ENCODE data around the gene TNFSF11.
"Not testable (repeated sequence)": the region's sequence is repeated elsewhere in the genome, so short reads cannot be mapped to it uniquely, and the experiment has no call there.

The TNFSF11 gene, protein sequence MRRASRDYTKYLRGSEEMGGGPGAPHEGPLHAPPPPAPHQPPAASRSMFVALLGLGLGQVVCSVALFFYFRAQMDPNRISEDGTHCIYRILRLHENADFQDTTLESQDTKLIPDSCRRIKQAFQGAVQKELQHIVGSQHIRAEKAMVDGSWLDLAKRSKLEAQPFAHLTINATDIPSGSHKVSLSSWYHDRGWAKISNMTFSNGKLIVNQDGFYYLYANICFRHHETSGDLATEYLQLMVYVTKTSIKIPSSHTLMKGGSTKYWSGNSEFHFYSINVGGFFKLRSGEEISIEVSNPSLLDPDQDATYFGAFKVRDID

GRCh38 chr13:42574011-42574410, at the start of gene TNFSF11:
TNFSF11 (plus strand) TSS chr13:42574152; CDS start chr13:42574304, 152 bp downstream.
- DNase-seq (ENCODE audit: low read depth in 3 of 3): peak in 2 of 3 experiments; percentile 3 to 19

DNA sequence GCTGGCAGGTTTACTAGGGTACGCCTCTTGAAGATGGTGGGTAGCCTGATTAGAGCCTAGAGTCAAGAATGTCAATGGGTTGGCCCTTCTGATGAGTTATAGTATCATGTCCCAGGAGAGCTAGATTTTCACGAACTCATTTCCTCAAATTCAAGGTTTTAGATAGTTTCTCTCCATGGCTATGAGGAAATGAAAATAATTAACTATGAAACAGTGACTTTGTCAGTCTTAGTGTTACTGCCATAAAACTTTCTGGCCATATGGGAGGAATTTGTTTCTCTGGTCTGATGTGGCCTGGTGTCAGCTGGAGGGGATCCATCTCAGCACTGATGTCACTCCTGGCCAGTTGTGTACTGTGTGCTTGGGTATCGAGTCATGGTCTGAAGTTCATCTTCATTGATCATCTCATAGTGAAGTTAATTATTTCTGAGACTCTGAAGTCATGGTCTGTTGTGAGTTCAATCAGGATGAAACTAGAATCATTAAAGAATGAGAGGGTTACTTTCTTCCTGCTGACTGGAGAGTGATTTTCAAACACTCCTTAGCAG, 49.4 kb upstream of the TNFSF11 start:
- DNase-seq (ENCODE audit: low read depth in 3 of 3): no peak

DNA sequence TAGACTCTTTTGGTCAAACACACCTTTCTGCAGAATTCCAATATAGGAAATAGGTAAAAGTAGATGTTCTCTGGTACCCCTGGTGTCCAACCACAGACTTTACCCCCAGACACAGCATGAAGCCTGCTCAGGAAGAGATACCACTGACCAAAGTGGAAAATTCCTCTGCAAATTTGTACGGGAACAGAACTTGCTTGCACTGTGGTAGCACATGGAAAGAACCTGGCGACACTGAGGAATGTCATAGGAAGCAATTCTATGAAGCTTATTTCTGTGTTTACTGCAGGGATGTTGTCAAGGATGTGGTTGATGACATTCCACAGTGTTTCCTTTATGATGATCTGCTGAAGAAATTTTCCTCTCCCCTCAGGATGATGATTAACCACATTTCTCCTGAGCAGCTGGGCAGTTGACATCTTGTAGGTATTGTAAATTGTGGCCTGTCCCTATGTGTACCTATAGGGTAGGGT, 48.9 kb upstream of the TNFSF11 start:
- no peak for DNase-seq (ENCODE audit: low read depth in 3 of 3)

GRCh38 chr13:42526276-42526675, 47.7 kb upstream of the TNFSF11 start:
- DNase-seq (ENCODE audit: low read depth in 3 of 3): no peak

DNA sequence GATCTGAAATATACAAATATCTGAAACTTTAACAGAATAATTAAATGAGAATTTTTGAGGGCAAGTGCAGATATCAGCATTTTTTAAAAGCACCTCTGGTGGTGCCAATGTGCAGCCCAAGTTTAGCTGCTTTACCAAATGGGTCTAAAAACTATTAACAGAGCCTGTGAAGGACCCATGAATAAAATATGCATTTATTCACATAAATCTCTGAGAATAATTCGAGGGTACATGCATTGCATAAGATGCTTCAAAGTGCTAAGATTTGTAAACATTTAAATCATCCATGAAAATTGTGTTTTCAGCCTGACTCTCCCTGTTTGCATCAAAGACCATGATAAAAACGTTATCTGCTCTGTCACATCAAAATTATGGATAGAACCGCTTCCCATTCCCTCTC, 47.1 kb upstream of the TNFSF11 start:
- DNase-seq (ENCODE audit: low read depth in 3 of 3): no peak

DNA sequence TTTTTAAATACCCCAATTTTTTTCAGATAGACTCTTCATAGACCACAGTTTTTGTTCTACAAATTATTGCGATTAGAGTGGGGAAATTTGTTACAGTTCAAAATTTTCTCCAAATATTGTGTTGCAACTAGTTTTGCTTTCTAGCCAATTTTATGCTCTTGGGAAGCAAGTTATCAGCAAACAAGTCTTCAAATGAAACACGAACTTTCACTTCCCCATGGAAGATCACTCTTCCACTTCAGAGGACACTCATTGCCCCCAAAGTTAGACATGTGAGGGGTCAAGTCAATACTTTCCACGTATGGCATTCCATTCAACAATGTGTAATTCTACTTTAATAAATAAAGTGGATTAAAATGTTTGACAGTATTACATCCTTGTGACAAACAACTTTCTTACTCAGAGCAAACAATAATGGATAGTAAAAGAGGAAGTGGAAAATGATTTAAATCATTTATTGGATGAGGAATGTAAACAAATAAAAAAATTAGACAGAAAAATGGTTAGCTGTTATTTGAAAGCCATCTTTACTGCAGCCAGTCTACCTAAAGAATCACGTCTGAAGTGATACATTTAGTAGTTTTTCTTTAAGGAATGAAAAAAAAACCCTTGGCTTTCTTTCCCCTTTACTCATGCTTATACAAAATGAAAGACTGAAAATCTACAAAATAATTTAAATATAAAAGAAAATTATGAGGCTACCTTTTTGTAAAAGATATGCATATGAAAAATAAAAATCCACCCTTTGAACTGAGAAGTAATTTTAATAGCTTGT, 41.2 kb upstream of the TNFSF11 start:
- DNase-seq (ENCODE audit: low read depth in 3 of 3): no peak

GRCh38 chr13:42533336-42533591, 40.7 kb upstream of the TNFSF11 start:
- no peak for DNase-seq (ENCODE audit: low read depth in 3 of 3)

GRCh38 chr13:42534785-42535184, 39.2 kb upstream of the TNFSF11 start:
- DNase-seq (ENCODE audit: low read depth in 3 of 3): no peak

DNA sequence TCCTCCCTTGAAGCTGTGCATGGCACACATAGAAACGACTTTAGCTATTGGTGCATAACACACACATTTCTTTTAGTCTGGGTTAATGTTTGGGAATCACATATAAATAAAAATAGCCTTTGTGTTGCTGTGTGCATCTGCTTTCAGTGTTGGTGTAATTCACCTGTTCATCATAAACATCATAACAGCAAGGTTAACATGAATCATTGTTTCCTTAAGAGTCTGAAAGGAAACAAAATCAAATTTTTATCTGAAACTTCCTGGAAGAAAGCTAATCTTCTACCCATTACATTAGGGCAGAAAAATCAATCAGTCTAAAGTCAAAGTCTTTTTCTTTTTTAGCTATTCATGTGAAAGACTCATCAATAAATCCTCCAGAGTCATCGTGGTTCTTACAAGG, 35.0 kb upstream of the TNFSF11 start:
- DNase-seq (ENCODE audit: low read depth in 3 of 3): no peak

DNA sequence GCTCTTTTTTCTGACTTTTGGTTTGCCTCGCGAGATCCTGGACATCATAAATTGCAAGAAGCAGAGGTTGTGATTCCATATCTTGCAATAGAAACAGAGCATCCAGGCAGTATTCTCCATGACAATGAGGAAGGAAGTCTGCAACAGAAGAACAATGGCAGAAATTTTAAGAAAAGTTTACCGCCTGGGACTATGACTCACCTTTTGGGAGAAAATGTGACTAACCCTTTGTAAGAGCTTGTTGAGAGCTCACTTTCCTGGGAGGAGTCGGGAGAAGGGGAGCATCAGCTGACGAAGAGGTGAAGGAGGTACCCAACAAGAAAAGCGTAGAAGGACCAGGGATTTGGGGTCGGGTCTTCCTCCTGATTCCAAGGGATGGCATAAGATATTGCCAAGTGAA, 34.3 kb upstream of the TNFSF11 start:
- no peak for DNase-seq (ENCODE audit: low read depth in 3 of 3)

DNA sequence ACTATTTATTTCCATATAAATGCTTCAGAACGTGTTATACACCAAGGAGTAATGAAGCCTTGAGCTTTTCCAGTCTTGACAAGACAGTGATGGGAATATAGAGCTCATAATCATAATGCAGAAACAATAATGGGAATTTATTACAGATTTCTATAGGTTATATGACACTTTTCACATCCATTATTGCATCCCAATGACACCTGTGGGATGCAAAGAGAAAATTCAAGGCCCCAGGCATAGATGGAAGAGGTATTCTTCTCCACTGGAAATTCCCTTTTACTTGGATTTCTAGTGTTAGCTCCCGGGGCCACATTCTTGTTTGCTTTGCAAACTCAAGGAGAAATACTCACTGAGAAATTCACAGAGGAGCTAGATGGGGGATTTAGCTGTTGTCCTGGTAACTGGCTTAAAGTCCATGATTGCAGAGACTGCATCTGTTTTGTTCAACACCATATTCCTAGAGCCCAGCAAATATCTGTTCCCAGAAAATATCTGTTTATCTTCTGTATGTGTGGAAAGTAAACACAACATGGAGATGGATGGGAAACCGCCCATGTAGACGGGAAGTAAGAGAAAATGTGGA, 30.6 kb upstream of the TNFSF11 start:
- DNase-seq (ENCODE audit: low read depth in 3 of 3): no peak

- DNase-seq (ENCODE audit: low read depth in 3 of 3): no peak
Observed at GRCh38 chr13:42544246-42544926, 29.6 kb upstream of the TNFSF11 start.

DNA sequence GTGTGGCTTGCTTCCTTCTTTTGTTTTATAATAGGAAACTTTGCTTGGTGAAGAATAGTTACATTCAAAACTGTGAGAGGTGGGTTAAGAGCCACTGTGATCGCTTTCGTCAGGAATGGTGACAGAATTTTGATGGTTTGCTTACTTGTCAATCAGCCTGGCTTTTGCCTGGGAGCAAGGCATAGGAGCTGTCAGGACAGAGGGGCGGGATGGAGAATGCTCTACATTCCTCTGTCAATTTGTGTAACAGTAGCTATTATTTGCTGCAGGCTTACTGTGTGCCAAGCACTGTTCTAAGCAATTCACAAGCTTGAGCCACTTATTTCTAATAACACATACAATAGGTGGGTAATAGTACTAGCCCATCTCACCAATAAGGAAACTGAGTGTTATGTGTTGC, 28.1 kb upstream of the TNFSF11 start:
- no peak for DNase-seq (ENCODE audit: low read depth in 3 of 3)

DNA sequence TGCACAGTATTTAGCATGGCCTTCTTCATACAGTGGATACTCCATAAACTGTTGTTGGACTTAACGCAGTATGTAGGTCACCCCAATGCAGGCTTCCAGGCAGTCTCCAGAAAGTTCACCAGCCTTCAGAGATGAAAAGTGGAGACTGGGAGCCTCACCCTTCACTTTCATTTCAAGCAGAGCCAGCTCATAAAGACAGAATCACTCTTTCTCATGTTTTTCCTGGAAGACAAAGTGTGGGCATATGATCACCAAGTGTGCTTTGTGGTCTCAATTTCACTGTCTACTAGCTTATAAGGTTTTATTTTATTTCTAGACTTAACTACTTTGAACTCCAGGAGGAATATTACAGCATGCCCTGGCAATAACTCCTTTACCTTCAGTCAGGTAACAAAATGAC, 26.3 kb upstream of the TNFSF11 start:
- no peak for DNase-seq (ENCODE audit: low read depth in 3 of 3)

GRCh38 chr13:42548731-42549551, 25.0 kb upstream of the TNFSF11 start:
- DNase-seq (ENCODE audit: low read depth in 3 of 3): no peak

DNA sequence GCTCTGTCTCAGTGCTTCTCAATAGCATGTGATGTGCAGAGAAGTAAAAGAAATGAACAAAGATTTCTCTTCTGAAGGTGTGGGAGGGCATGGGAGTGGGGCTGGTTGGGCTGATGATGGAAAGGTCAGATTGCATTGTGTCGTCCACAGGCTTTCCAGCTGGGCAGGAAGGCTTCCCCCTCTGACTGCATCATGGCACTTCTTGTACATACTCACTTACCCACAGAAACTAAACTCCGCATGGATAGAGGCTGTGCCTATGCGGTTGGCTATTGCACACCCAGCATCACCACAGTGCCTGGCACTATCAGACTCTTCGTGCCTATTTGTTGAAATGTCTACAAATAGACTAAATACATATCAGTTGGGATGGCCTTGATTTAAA, 24.4 kb upstream of the TNFSF11 start:
- DNase-seq (ENCODE audit: low read depth in 3 of 3): no peak

GRCh38 chr13:42551611-42552010, 22.3 kb upstream of the TNFSF11 start:
- DNase-seq (ENCODE audit: low read depth in 3 of 3): no peak

- no peak for DNase-seq (ENCODE audit: low read depth in 3 of 3)
Observed at GRCh38 chr13:42553098-42554046, 20.6 kb upstream of the TNFSF11 start.

- no peak for DNase-seq (ENCODE audit: low read depth in 3 of 3)
Observed at GRCh38 chr13:42559057-42559456, 14.9 kb upstream of the TNFSF11 start.

DNA sequence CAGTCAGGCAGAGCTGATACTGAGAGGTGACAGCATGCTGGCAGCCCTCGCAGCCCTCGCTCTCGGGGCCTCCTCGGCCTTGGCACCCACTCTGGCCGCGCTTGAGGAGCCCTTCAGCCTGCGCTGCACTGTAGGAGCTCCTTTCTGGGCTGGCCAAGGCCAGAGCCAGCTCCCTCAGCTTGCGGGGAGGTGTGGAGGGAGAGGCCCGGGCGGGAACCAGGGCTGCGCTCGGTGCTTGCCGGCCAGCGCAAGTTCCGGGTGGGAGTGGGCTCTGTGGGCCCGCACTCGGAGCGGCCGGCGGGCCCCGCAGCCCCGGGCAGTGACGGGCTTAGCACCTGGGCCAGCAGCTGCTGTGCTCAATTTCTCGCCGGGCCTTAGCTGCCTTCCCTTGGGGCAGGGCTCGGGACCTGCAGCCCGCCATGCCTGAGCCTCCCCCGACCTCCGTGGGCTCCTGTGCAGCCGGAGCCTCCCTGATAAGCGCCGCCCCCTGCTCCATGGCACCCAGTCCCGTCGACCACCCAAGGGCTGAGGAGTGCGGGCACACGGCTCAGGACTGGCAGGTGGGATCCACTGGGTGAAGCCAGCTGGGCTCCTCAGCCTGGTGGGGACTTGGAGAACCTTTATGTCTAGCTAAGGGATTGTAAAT, 14.3 kb upstream of the TNFSF11 start:
- DNase-seq (ENCODE audit: low read depth in 3 of 3): not testable (repeated sequence)
